Activated T-cell treated with anti-CD3 and anti-CD28 coated beads, Interleukin-2, amount 50 U/mL, for 24 hours (primary cell): Measurements from ENCODE around the gene HIPK2.
A peak's percentile ranks its signal among the peaks of the same experiment; 100 is the strongest.

ENCODE experiments used
- DNase-seq: peaks from one replicate; pipeline ENCODE4 v3.0.0-alpha.2; 2020
- H3K27ac Mint-ChIP-seq: 2 replicates; pipeline ENCODE4 v1.8.0; 2020; ENCODE audit warnings: mild to moderate bottlenecking, mixed read lengths
- H3K27me3 Mint-ChIP-seq: 2 replicates; pipeline ENCODE4 v1.8.0; 2020; ENCODE audit warnings: mixed read lengths
- H3K36me3 Mint-ChIP-seq: 2 replicates; pipeline ENCODE4 v1.8.0; 2020; ENCODE audit warnings: low read depth, mixed read lengths
- H3K4me1 Mint-ChIP-seq: 2 replicates; pipeline ENCODE4 v1.8.0; 2020; ENCODE audit warnings: low read depth, mixed read lengths
- H3K4me3 Mint-ChIP-seq: 2 replicates; pipeline ENCODE4 v1.8.0; 2020; ENCODE audit warnings: mild to moderate bottlenecking, moderate library complexity, mixed read lengths
- H3K9me3 Mint-ChIP-seq: 2 replicates; pipeline ENCODE4 v1.8.0; 2020; ENCODE audit warnings: mixed read lengths

Gene HIPK2

GRCh38 chr7:139713061-139713460, 64.7 kb downstream of the HIPK2 start:
- no peaks in the 10 kb centered on the region for H3K9me3 Mint-ChIP-seq
- peaks cover 70% of the 10 kb centered on the region for H3K36me3 Mint-ChIP-seq
- no peak overlapping the region for H3K4me3 Mint-ChIP-seq
- no peak overlapping the region for H3K27ac Mint-ChIP-seq
- no peaks in the 10 kb centered on the region for H3K27me3 Mint-ChIP-seq
- no peak for DNase-seq
- peaks cover 3% of the 10 kb centered on the region for H3K4me1 Mint-ChIP-seq

- H3K9me3 Mint-ChIP-seq = no peaks in the 10 kb centered on the region
- peaks cover 75% of the 10 kb centered on the region for H3K36me3 Mint-ChIP-seq
- H3K4me3 Mint-ChIP-seq = no peak overlapping the region
- H3K27me3 Mint-ChIP-seq = no peaks in the 10 kb centered on the region
- H3K4me1 Mint-ChIP-seq = peaks cover 3% of the 10 kb centered on the region
- no peak for DNase-seq
- no peak overlapping the region for H3K27ac Mint-ChIP-seq
Measured at GRCh38 chr7:139711991-139712743, 65.6 kb downstream of the HIPK2 start.

- DNase-seq = no peak
- Mint-ChIP-seq H3K27ac (no peak overlapping the region), H3K9me3 (no peaks in the 10 kb centered on the region), H3K36me3 (peaks cover 65% of the 10 kb centered on the region), H3K27me3 (no peaks in the 10 kb centered on the region), H3K4me1 (peaks cover 3% of the 10 kb centered on the region), H3K4me3 (no peak overlapping the region)
Measured at GRCh38 chr7:139710036-139710435, 67.8 kb downstream of the HIPK2 start.

GRCh38 chr7:139709485-139709884, 68.3 kb downstream of the HIPK2 start:
- DNase-seq = no peak
- Mint-ChIP-seq H3K9me3 (no peaks in the 10 kb centered on the region), H3K27me3 (no peaks in the 10 kb centered on the region), H3K27ac (no peak overlapping the region), H3K36me3 (peaks cover 60% of the 10 kb centered on the region), H3K4me3 (no peak overlapping the region), H3K4me1 (peaks cover 3% of the 10 kb centered on the region)

GRCh38 chr7:139708541-139708940, 69.3 kb downstream of the HIPK2 start:
- Mint-ChIP-seq H3K36me3 (peaks cover 54% of the 10 kb centered on the region), H3K4me3 (no peak overlapping the region), H3K27ac (no peak overlapping the region), H3K4me1 (peaks cover 5% of the 10 kb centered on the region), H3K9me3 (no peaks in the 10 kb centered on the region), H3K27me3 (no peaks in the 10 kb centered on the region)
- no peak for DNase-seq

- H3K9me3 Mint-ChIP-seq = no peaks in the 10 kb centered on the region
- H3K4me1 Mint-ChIP-seq = peaks cover 5% of the 10 kb centered on the region
- H3K4me3 Mint-ChIP-seq = no peak overlapping the region
- H3K27ac Mint-ChIP-seq = no peak overlapping the region
- DNase-seq = no peak
- no peaks in the 10 kb centered on the region for H3K27me3 Mint-ChIP-seq
- H3K36me3 Mint-ChIP-seq = peaks cover 41% of the 10 kb centered on the region
Measured at GRCh38 chr7:139706837-139707236, 71.0 kb downstream of the HIPK2 start.

GRCh38 chr7:139704308-139704879, 73.4 kb downstream of the HIPK2 start:
- H3K4me3 Mint-ChIP-seq = no peak overlapping the region
- H3K36me3 Mint-ChIP-seq = peaks cover 49% of the 10 kb centered on the region
- H3K4me1 Mint-ChIP-seq = peaks cover 18% of the 10 kb centered on the region
- H3K27me3 Mint-ChIP-seq = no peaks in the 10 kb centered on the region
- DNase-seq = no peak
- no peak overlapping the region for H3K27ac Mint-ChIP-seq
- H3K9me3 Mint-ChIP-seq = no peaks in the 10 kb centered on the region

- Mint-ChIP-seq H3K36me3 (peaks cover 52% of the 10 kb centered on the region), H3K4me1 (peaks cover 20% of the 10 kb centered on the region)
Measured at GRCh38 chr7:139703487-139704307, 74.1 kb downstream of the HIPK2 start.

GRCh38 chr7:139702811-139703486, 74.8 kb downstream of the HIPK2 start:
- peaks cover 24% of the 10 kb centered on the region for H3K4me1 Mint-ChIP-seq
- peaks cover 54% of the 10 kb centered on the region for H3K36me3 Mint-ChIP-seq
- H3K4me3 Mint-ChIP-seq = no peak overlapping the region
- H3K27ac Mint-ChIP-seq = no peak overlapping the region
- no peaks in the 10 kb centered on the region for H3K27me3 Mint-ChIP-seq
- H3K9me3 Mint-ChIP-seq = no peaks in the 10 kb centered on the region
- no peak for DNase-seq

More at GRCh38 chr7:139703487-139704307, 74.1 kb downstream of the HIPK2 start:
- H3K9me3 Mint-ChIP-seq = no peaks in the 10 kb centered on the region
- H3K27me3 Mint-ChIP-seq = no peaks in the 10 kb centered on the region
- no peak for DNase-seq
- no peak overlapping the region for H3K4me3 Mint-ChIP-seq
- no peak overlapping the region for H3K27ac Mint-ChIP-seq

GRCh38 chr7:139702313-139702731, 75.5 kb downstream of the HIPK2 start:
- Mint-ChIP-seq H3K9me3 (no peaks in the 10 kb centered on the region), H3K27ac (no peak overlapping the region), H3K27me3 (no peaks in the 10 kb centered on the region), H3K4me1 (peaks cover 25% of the 10 kb centered on the region), H3K4me3 (no peak overlapping the region), H3K36me3 (peaks cover 49% of the 10 kb centered on the region)
- no peak for DNase-seq

- H3K36me3 Mint-ChIP-seq = peaks cover 47% of the 10 kb centered on the region
Measured at GRCh38 chr7:139701908-139702307, 75.9 kb downstream of the HIPK2 start.

GRCh38 chr7:139700505-139701235, 77.1 kb downstream of the HIPK2 start:
- H3K4me1 Mint-ChIP-seq = peaks cover 41% of the 10 kb centered on the region
- H3K27ac Mint-ChIP-seq = peak overlapping the region; percentile 88
- no peak overlapping the region for H3K4me3 Mint-ChIP-seq
- no peaks in the 10 kb centered on the region for H3K9me3 Mint-ChIP-seq
- peaks cover 45% of the 10 kb centered on the region for H3K36me3 Mint-ChIP-seq
- no peaks in the 10 kb centered on the region for H3K27me3 Mint-ChIP-seq
- DNase-seq = no peak

More at GRCh38 chr7:139701908-139702307, 75.9 kb downstream of the HIPK2 start:
- no peak overlapping the region for H3K27ac Mint-ChIP-seq
- DNase-seq = no peak
- H3K4me3 Mint-ChIP-seq = no peak overlapping the region
- H3K4me1 Mint-ChIP-seq = peaks cover 29% of the 10 kb centered on the region
- no peaks in the 10 kb centered on the region for H3K27me3 Mint-ChIP-seq
- no peaks in the 10 kb centered on the region for H3K9me3 Mint-ChIP-seq

GRCh38 chr7:139699640-139700504, 77.9 kb downstream of the HIPK2 start:
- no peak overlapping the region for H3K4me3 Mint-ChIP-seq
- H3K9me3 Mint-ChIP-seq = no peaks in the 10 kb centered on the region
- DNase-seq = no peak
- H3K36me3 Mint-ChIP-seq = peaks cover 50% of the 10 kb centered on the region
- no peaks in the 10 kb centered on the region for H3K27me3 Mint-ChIP-seq
- H3K27ac Mint-ChIP-seq = peak overlapping the region; percentile 88
- H3K4me1 Mint-ChIP-seq = peaks cover 46% of the 10 kb centered on the region
